Vagina (tissue), 2 donors: ENCODE results near the gene FRMPD4. TPM values are rescaled to one million over a fixed set of nuclear protein-coding genes. Genes with fewer than 3 reads are reported as not detected.
A peak's percentile ranks its signal among the peaks of the same experiment; 100 is the strongest.

ENCODE experiments used
- DNase-seq, 2 donors: peaks; one replicate each; pipeline ENCODE4 v3.0.0-alpha.2; 2017; ENCODE audit errors: extremely low spot score in 2 of 2
- H3K27ac ChIP-seq: fragments of 200-600 bp; sonication (generic); one replicate; pipeline ENCODE4 v1.5.1; 2019
- H3K27me3 ChIP-seq: fragments of 200-600 bp; sonication (generic); one replicate; pipeline ENCODE4 v1.5.1; 2019
- H3K36me3 ChIP-seq, 2 donors: fragments of 200-600 bp; sonication (generic); one replicate each; pipeline ENCODE4 v1.5.1; 2017 to 2019
- H3K4me1 ChIP-seq: fragments of 200-600 bp; sonication (generic); one replicate; pipeline ENCODE4 v1.5.1; 2019
- H3K4me3 ChIP-seq, 2 donors: fragments of 200-600 bp; sonication (generic); 1 replicate in 1 of 2; 2 replicates in 1 of 2; pipeline ENCODE4 v1.5.1; 2016 to 2019
- H3K9me3 ChIP-seq: fragments of 200-600 bp; sonication (generic); one replicate; pipeline ENCODE4 v1.5.1; 2019
- CTCF ChIP-seq, 3 experiments: fragments of 450-650 bp in 2 of 3; fragments of 200-600 bp in 1 of 3; sonication (generic) in 1 of 3; IDR thresholded peaks; one replicate each; pipeline ENCODE4 v1.5.1; 2017 to 2019; ENCODE audit warnings: antibody characterized with exemption in 3 of 3, mild to moderate bottlenecking in 2 of 3, moderate library complexity in 2 of 3
- POLR2A ChIP-seq, 2 donors: fragments of 450-650 bp; IDR thresholded peaks; one replicate each; pipeline ENCODE4 v1.6.1; 2017; ENCODE audit warnings: antibody characterized with exemption in 2 of 2, mild to moderate bottlenecking in 2 of 2, moderate library complexity in 2 of 2
- POLR2AphosphoS5 ChIP-seq, 2 donors: sonication (generic); formaldehyde crosslinking; IDR thresholded peaks; one replicate each; pipeline ENCODE4 v1.9.0; 2017; ENCODE audit warnings: antibody characterized with exemption in 2 of 2, mild to moderate bottlenecking in 2 of 2, low read depth in 1 of 2; ENCODE audit not compliant: insufficient read depth in 1 of 2
- intact Hi-C: fragments of 100-400 bp; cut with DNase I; formaldehyde crosslinking; loops from one replicate; pipeline ENCODE4 v1.15.1; 2023
- total RNA-seq: library from RNA; depleted of rRNA; stranded (reverse); fragments of >200 nt; gene quantifications from one replicate; pipeline ENCODE4 v1.2.3, GENCODE V29; 2016

FRMPD4 gene
- total RNA-seq, 1 donor from 2014 or later, result not detected

- Histone ChIP-seq H3K36me3 (no peaks in the 10 kb centered on the region), H3K27ac (no peak overlapping the region), H3K4me3 (no peak overlapping the region), H3K9me3 (no peaks in the 10 kb centered on the region), H3K4me1 (no peaks in the 10 kb centered on the region), H3K27me3 (no peaks in the 10 kb centered on the region)
- DNase-seq, result no peak
- TF ChIP-seq CTCF (IDR thresholded peaks at IDR 0.05), result no peak
- no peak for TF ChIP-seq POLR2A (IDR thresholded peaks at IDR 0.05)
- TF ChIP-seq POLR2AphosphoS5 (IDR thresholded peaks at IDR 0.05; ENCODE audit: insufficient read depth in 1 of 2, low read depth in 1 of 2), result no peak
- intact Hi-C loops, result no loop called here
Measured at GRCh38 chrX:12128017-12128416, 10.3 kb upstream of the FRMPD4 start.

GRCh38 chrX:12137951-12138360 is 317 bp upstream of the FRMPD4 start:
- H3K4me3 ChIP-seq, result peak overlapping the region; percentile 22 to 24
- no peaks in the 10 kb centered on the region for H3K36me3 ChIP-seq
- no peak for DNase-seq
- intact Hi-C loops, result no loop called here
- peaks cover 12% of the 10 kb centered on the region for H3K4me1 ChIP-seq
- TF ChIP-seq POLR2AphosphoS5 (IDR thresholded peaks at IDR 0.05; ENCODE audit: insufficient read depth in 1 of 2, low read depth in 1 of 2), result no peak
- no peak for TF ChIP-seq POLR2A (IDR thresholded peaks at IDR 0.05)
- no peak for TF ChIP-seq CTCF (IDR thresholded peaks at IDR 0.05)
- no peaks in the 10 kb centered on the region for H3K9me3 ChIP-seq
- H3K27ac ChIP-seq, result no peak overlapping the region
- no peaks in the 10 kb centered on the region for H3K27me3 ChIP-seq

- H3K4me1 ChIP-seq, result peaks cover 12% of the 10 kb centered on the region
- no peak overlapping the region for H3K27ac ChIP-seq
- H3K36me3 ChIP-seq, result no peaks in the 10 kb centered on the region
- no peaks in the 10 kb centered on the region for H3K9me3 ChIP-seq
- H3K4me3 ChIP-seq, result no peak overlapping the region
- H3K27me3 ChIP-seq, result no peaks in the 10 kb centered on the region
- no peak for DNase-seq
- TF ChIP-seq POLR2AphosphoS5 (IDR thresholded peaks at IDR 0.05; ENCODE audit: insufficient read depth in 1 of 2, low read depth in 1 of 2), result no peak
- no peak for TF ChIP-seq POLR2A (IDR thresholded peaks at IDR 0.05)
- no peak for TF ChIP-seq CTCF (IDR thresholded peaks at IDR 0.05)
- intact Hi-C loops, result no loop called here
Measured at GRCh38 chrX:12139934-12140611, 1.8 kb downstream of the FRMPD4 start.

GRCh38 chrX:12141511-12141910 is 3.2 kb downstream of the FRMPD4 start:
- TF ChIP-seq CTCF (IDR thresholded peaks at IDR 0.05) (no peak), POLR2A (IDR thresholded peaks at IDR 0.05) (no peak), POLR2AphosphoS5 (IDR thresholded peaks at IDR 0.05; ENCODE audit: insufficient read depth in 1 of 2, low read depth in 1 of 2) (no peak)
- no peaks in the 10 kb centered on the region for H3K9me3 ChIP-seq
- DNase-seq, result no peak
- intact Hi-C loops, result no loop called here
- no peak overlapping the region for H3K27ac ChIP-seq
- H3K4me1 ChIP-seq, result peaks cover 12% of the 10 kb centered on the region
- H3K36me3 ChIP-seq, result no peaks in the 10 kb centered on the region
- H3K4me3 ChIP-seq, result no peak overlapping the region
- no peaks in the 10 kb centered on the region for H3K27me3 ChIP-seq

- Histone ChIP-seq H3K27me3 (no peaks in the 10 kb centered on the region), H3K4me1 (peaks cover 10% of the 10 kb centered on the region), H3K4me3 (no peak overlapping the region), H3K36me3 (no peaks in the 10 kb centered on the region), H3K9me3 (no peaks in the 10 kb centered on the region), H3K27ac (no peak overlapping the region)
- intact Hi-C loops, result no loop called here
- TF ChIP-seq POLR2AphosphoS5 (IDR thresholded peaks at IDR 0.05; ENCODE audit: insufficient read depth in 1 of 2, low read depth in 1 of 2), result no peak
- no peak for TF ChIP-seq CTCF (IDR thresholded peaks at IDR 0.05)
- TF ChIP-seq POLR2A (IDR thresholded peaks at IDR 0.05), result no peak
- DNase-seq, result no peak
Measured at GRCh38 chrX:12142661-12143060, 4.4 kb downstream of the FRMPD4 start.
